GDM1 (cell line): Measurements from ENCODE around the gene PTPRD.

Experiments used
- DNase-seq: peaks from one replicate; lab custom pipeline; 2025; lab: John Stamatoyannopoulos, UW

Gene PTPRD

GRCh38 chr9:9752722-9753121 is 860.1 kb downstream of the PTPRD start:
- no peak for DNase-seq

GRCh38 chr9:9751996-9752395 is 860.8 kb downstream of the PTPRD start:
- DNase-seq = no peak

GRCh38 chr9:9750719-9751118 is 862.1 kb downstream of the PTPRD start:
- no peak for DNase-seq

- no peak for DNase-seq
Observed at GRCh38 chr9:9749591-9749990, 863.2 kb downstream of the PTPRD start.

GRCh38 chr9:9747787-9748186 is 865.0 kb downstream of the PTPRD start:
- DNase-seq = no peak

- no peak for DNase-seq
Observed at GRCh38 chr9:9746826-9747225, 866.0 kb downstream of the PTPRD start.

GRCh38 chr9:9743822-9744221 is 869.0 kb downstream of the PTPRD start:
- no peak for DNase-seq

GRCh38 chr9:9730174-9730573 is 882.6 kb downstream of the PTPRD start:
- no peak for DNase-seq

GRCh38 chr9:9729082-9729481 is 883.7 kb downstream of the PTPRD start:
- no peak for DNase-seq

GRCh38 chr9:9719373-9720112 is 893.3 kb downstream of the PTPRD start:
- no peak for DNase-seq

- no peak for DNase-seq
Observed at GRCh38 chr9:9718691-9719090, 894.1 kb downstream of the PTPRD start.

- DNase-seq = no peak
Observed at GRCh38 chr9:9679433-9679832, 933.4 kb downstream of the PTPRD start.

- no peak for DNase-seq
Observed at GRCh38 chr9:9674461-9674860, 938.3 kb downstream of the PTPRD start.

- DNase-seq = no peak
Observed at GRCh38 chr9:9670454-9670853, 942.3 kb downstream of the PTPRD start.

GRCh38 chr9:9645006-9645405 is 967.8 kb downstream of the PTPRD start:
- no peak for DNase-seq

- no peak for DNase-seq
Observed at GRCh38 chr9:9631284-9631683, 981.5 kb downstream of the PTPRD start.

- DNase-seq = no peak
Observed at GRCh38 chr9:9625248-9625647, 987.6 kb downstream of the PTPRD start.

- DNase-seq = no peak
Observed at GRCh38 chr9:9623506-9623905, 989.3 kb downstream of the PTPRD start.

- no peak for DNase-seq
Observed at GRCh38 chr9:9621355-9621940, 991.4 kb downstream of the PTPRD start.

- DNase-seq = no peak
Observed at GRCh38 chr9:9620736-9621135, 992.1 kb downstream of the PTPRD start.

- DNase-seq = no peak
Observed at GRCh38 chr9:9615086-9615485, 997.7 kb downstream of the PTPRD start.

GRCh38 chr9:9614607-9615006 is 998.2 kb downstream of the PTPRD start:
- DNase-seq = no peak

GRCh38 chr9:9612755-9613154 is 1000.0 kb downstream of the PTPRD start:
- no peak for DNase-seq

GRCh38 chr9:9612270-9612669 is 1000.5 kb downstream of the PTPRD start:
- DNase-seq = no peak
